ENCODE data around the gene COL6A2. TPM values are rescaled to one million over a fixed set of nuclear protein-coding genes. Genes with fewer than 3 reads are reported as not detected.

The COL6A2 gene
- 4,246 and 4,806 TPM in 2 replicates for total RNA-seq

GRCh38 chr21:46097336-46098293, at the start of gene COL6A2:
COL6A2 (plus strand) TSS chr21:46098112.

GRCh38 chr21:46155514-46156377, 57.8 kb downstream of the COL6A2 start, which contains the start of gene FTCD:
FTCD (minus strand) TSS chr21:46155579; CDS start chr21:46155523, 56 bp downstream.

Small RNA genes within 50 kb of the gene (small RNA-seq; reads per million reads assigned to genes)
- not detected for gene PSMA6P3

Other genes starting within 250 kb of the COL6A2 start
- gene COL6A1, start 116.3 kb upstream of the COL6A2 start, total RNA-seq: 5,604 and 6,263 TPM in 2 replicates
- 0.32 TPM in 1 of 2 replicates, not detected in the other for gene FTCD, start 57.5 kb downstream of the COL6A2 start, total RNA-seq
- gene SPATC1L, start 86.3 kb downstream of the COL6A2 start, total RNA-seq: 4.4 and 10.1 TPM in 2 replicates
- 414 and 465 TPM in 2 replicates for gene LSS, start 130.7 kb downstream of the COL6A2 start, total RNA-seq
- 71.4 and 108 TPM in 2 replicates for gene MCM3AP, start 187.5 kb downstream of the COL6A2 start, total RNA-seq
- 8.4 and 10.2 TPM in 2 replicates for gene YBEY, start 188.2 kb downstream of the COL6A2 start, total RNA-seq
- 1.9 and 2.6 TPM in 2 replicates for gene C21orf58, start 225.8 kb downstream of the COL6A2 start, total RNA-seq
- gene PCNT, start 226.0 kb downstream of the COL6A2 start, total RNA-seq: 19.4 and 27.1 TPM in 2 replicates